Measurements from ENCODE around the gene ARL4D. TPM values are rescaled to one million over a fixed set of nuclear protein-coding genes. Genes with fewer than 3 reads are reported as not detected.
"Not testable (repeated sequence)": the region's sequence is repeated elsewhere in the genome, so short reads cannot be mapped to it uniquely, and the experiment has no call there.

ARL4D gene
- total and polyA plus RNA-seq, 2 donors (not counting 3 experiments of a cell fraction or from before 2014, with no cell fraction given), result 3.8 to 4.1 TPM

GRCh38 chr17:43365356-43365755, 33.4 kb upstream of the ARL4D start:
- POLR2A ChIA-PET, result interaction anchor here (1.5 kb wide), 1 partner anchor 23 kb away, joined by 9 read pairs; no protein-coding TSS in a partner anchor
- Histone ChIP-seq H3K9ac (replicated peaks; ENCODE audit: extremely low read depth, insufficient read depth, low read length) (no peak overlapping the region), H3K9me1 (replicated peaks; ENCODE audit: control insufficient read depth, extremely low read depth, insufficient read depth, low read length) (no peaks in the 10 kb centered on the region), H4K20me1 (replicated peaks; ENCODE audit: control insufficient read depth, extremely low read depth, insufficient read depth, low read length) (no peaks in the 10 kb centered on the region), H2AFZ (ENCODE audit: low read depth, low read length) (no peak overlapping the region), H3K27ac (ENCODE audit: insufficient read depth, low read depth, low read length) (no peak overlapping the region), H3K4me1 (ENCODE audit: control insufficient read depth, extremely low read depth, insufficient read depth, low read length) (peaks cover 15% of the 10 kb centered on the region), H3K79me2 (ENCODE audit: control insufficient read depth, insufficient read depth, low read length) (no peaks in the 10 kb centered on the region), H3K4me2 (ENCODE audit: insufficient read depth, low read length) (no peak overlapping the region), H3K9me3 (replicated peaks; ENCODE audit: control insufficient read depth, insufficient read depth, low read length) (no peaks in the 10 kb centered on the region), H3K4me3 (replicated peaks in 1 of 3; ENCODE audit: insufficient read depth in 1 of 3, low read depth in 1 of 3, low read length in 3 of 3) (no peak overlapping the region), H3K36me3 (ENCODE audit: control insufficient read depth in 2 of 2, extremely low read depth in 1 of 2, insufficient read depth in 2 of 2, low read length in 2 of 2) (no peaks in the 10 kb centered on the region), H3K27me3 (ENCODE audit: control insufficient read depth in 2 of 2, insufficient read depth in 2 of 2, low read length in 2 of 2) (no peaks in the 10 kb centered on the region)
- TF ChIP-seq, protein P1, sequence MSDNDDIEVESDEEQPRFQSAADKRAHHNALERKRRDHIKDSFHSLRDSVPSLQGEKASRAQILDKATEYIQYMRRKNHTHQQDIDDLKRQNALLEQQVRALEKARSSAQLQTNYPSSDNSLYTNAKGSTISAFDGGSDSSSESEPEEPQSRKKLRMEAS (IDR thresholded peaks at IDR 0.05; ENCODE audit: insufficient read depth, insufficient read length), result no peak
- TF ChIP-seq JUN (IDR thresholded peaks at IDR 0.05; ENCODE audit: borderline replicate concordance, insufficient read depth, insufficient read length, low read depth), result no peak
- no peak for TF ChIP-seq GATA2 (IDR thresholded peaks at IDR 0.05; ENCODE audit: insufficient read depth, insufficient read length, low read depth, low read length)
- TF ChIP-seq CTCF (IDR thresholded peaks at IDR 0.05; ENCODE audit: extremely low read depth in 1 of 2, insufficient read depth in 1 of 2, low read depth in 1 of 2, low read length in 2 of 2), result no peak
- no peak for TF ChIP-seq FOS (IDR thresholded peaks at IDR 0.05; ENCODE audit: borderline replicate concordance, insufficient read depth, low read length)
- no peak for TF ChIP-seq EZH2 (IDR thresholded peaks at IDR 0.05; ENCODE audit: borderline replicate concordance, low read depth, low read length, severe bottlenecking)
- no peak for TF ChIP-seq POLR2AphosphoS5 (IDR thresholded peaks at IDR 0.05; ENCODE audit: insufficient read depth, low read depth, low read length)
- TF ChIP-seq MYC (IDR thresholded peaks at IDR 0.05; ENCODE audit: low read depth, low read length), result no peak
- TF ChIP-seq POLR2A (IDR thresholded peaks at IDR 0.05; ENCODE audit: low read depth, low read length), result no peak
- FAIRE-seq (no peak), DNase-seq (ENCODE audit: low read depth, low spot score) (no peak)
- CTCF ChIA-PET, result interaction anchor here (1.6 kb wide), 1 partner anchor 23 kb away, joined by 3 read pairs; no protein-coding TSS in a partner anchor
- intact Hi-C loops (cut with micrococcal nuclease), result no loop called here
- no TSS peak for BruUV-seq (replicated peaks)
- dilution Hi-C loops (cut with MboI; ENCODE audit: extremely low pct_ligation_motif_present, low sequenced_read_pairs), result no loop called here

GRCh38 chr17:43365921-43366320, 32.9 kb upstream of the ARL4D start:
- H3K27ac ChIP-seq (ENCODE audit: insufficient read depth, low read depth, low read length); FAIRE-seq; H3K9me1 ChIP-seq (replicated peaks; ENCODE audit: control insufficient read depth, extremely low read depth, insufficient read depth, low read length); intact Hi-C loops (cut with micrococcal nuclease); CTCF ChIA-PET; DNase-seq (ENCODE audit: low read depth, low spot score); H3K9me3 ChIP-seq (replicated peaks; ENCODE audit: control insufficient read depth, insufficient read depth, low read length); H3K4me3 ChIP-seq (replicated peaks in 1 of 3; ENCODE audit: insufficient read depth in 1 of 3, low read depth in 1 of 3, low read length in 3 of 3); BruUV-seq (replicated peaks); H2AFZ ChIP-seq (ENCODE audit: low read depth, low read length); dilution Hi-C loops (cut with MboI; ENCODE audit: extremely low pct_ligation_motif_present, low sequenced_read_pairs); H3K36me3 ChIP-seq (ENCODE audit: control insufficient read depth in 2 of 2, extremely low read depth in 1 of 2, insufficient read depth in 2 of 2, low read length in 2 of 2); H4K20me1 ChIP-seq (replicated peaks; ENCODE audit: control insufficient read depth, extremely low read depth, insufficient read depth, low read length); H3K4me2 ChIP-seq (ENCODE audit: insufficient read depth, low read length); H3K9ac ChIP-seq (replicated peaks; ENCODE audit: extremely low read depth, insufficient read depth, low read length); H3K79me2 ChIP-seq (ENCODE audit: control insufficient read depth, insufficient read depth, low read length); H3K27me3 ChIP-seq (ENCODE audit: control insufficient read depth in 2 of 2, insufficient read depth in 2 of 2, low read length in 2 of 2): not testable (repeated sequence)
- H3K4me1 ChIP-seq (ENCODE audit: control insufficient read depth, extremely low read depth, insufficient read depth, low read length), result peaks cover 15% of the 10 kb centered on the region
- POLR2A ChIA-PET, result interaction anchor here (1.5 kb wide), 1 partner anchor 22 kb away, joined by 9 read pairs; no protein-coding TSS in a partner anchor

All from endothelial cell of umbilical vein (primary cell).